IMR-90 (cell line): ENCODE data around the gene KIF25. TPM values are rescaled to one million over a fixed set of nuclear protein-coding genes. Genes with fewer than 3 reads are reported as not detected.
"Not testable (repeated sequence)": the region's sequence is repeated elsewhere in the genome, so short reads cannot be mapped to it uniquely, and the experiment has no call there.

Experiments used
- ATAC-seq: fragments of 200-7000 bp; cut with Tn5 transposase; 2 replicates; pipeline ENCODE4 v1.9.1; 2020; ENCODE audit warnings: low read depth, mild to moderate bottlenecking, moderate library complexity
- BruUV-seq: library from RNA; stranded (reverse); fragments of 400-500 nt; replicated peaks from 2 replicates; lab custom pipeline; 2021; lab: Mats Ljungman, UMichigan
- CTCF ChIA-PET: fragments of 300-600 bp; formaldehyde crosslinking; extraction: SDS; loops from one replicate; lab custom pipeline; 2021; ENCODE audit warnings: antibody characterized with exemption; lab: Yijun Ruan, JAX
- POLR2A ChIA-PET: fragments of 300-600 bp; sonication (Branson Sonifier 250); formaldehyde crosslinking; loops from one replicate; lab custom pipeline; 2022; ENCODE audit warnings: antibody characterized with exemption; ENCODE audit not compliant: unreplicated experiment; lab: Charles Lee
- DNase-seq: peaks from one replicate; pipeline ENCODE4 v3.0.0; 2013
- H2AFZ ChIP-seq: replicated peaks from 2 replicates; pipeline ENCODE3; 2013; ENCODE audit warnings: low read length, mild to moderate bottlenecking; ENCODE audit not compliant: poor library complexity
- H2AK5ac ChIP-seq: 2 replicates; pipeline ENCODE4 v1.6.1; 2013; ENCODE audit warnings: low read depth, low read length, inconsistent platforms
- H2AK9ac ChIP-seq: replicated peaks from 2 replicates; pipeline ENCODE3; 2013; ENCODE audit warnings: mild to moderate bottlenecking, low read depth, low read length, moderate library complexity; ENCODE audit not compliant: poor library complexity
- H2BK120ac ChIP-seq: 2 replicates; pipeline ENCODE4 v1.6.1; 2013; ENCODE audit warnings: low read depth, low read length, inconsistent platforms
- H2BK15ac ChIP-seq: 3 replicates; pipeline ENCODE4 v1.6.1; 2013; ENCODE audit warnings: low read depth, low read length, inconsistent platforms
- H2BK20ac ChIP-seq: 2 replicates; pipeline ENCODE4 v1.6.1; 2013; ENCODE audit warnings: low read depth, mild to moderate bottlenecking, inconsistent platforms, low read length, moderate library complexity
- H2BK5ac ChIP-seq: 2 replicates; pipeline ENCODE4 v1.6.1; 2013; ENCODE audit warnings: mild to moderate bottlenecking, low read depth, low read length, inconsistent platforms; ENCODE audit not compliant: poor library complexity, severe bottlenecking
- H3K14ac ChIP-seq: replicated peaks from 2 replicates; pipeline ENCODE4 v1.6.1; 2013; ENCODE audit warnings: low read depth, low read length, inconsistent platforms
- H3K18ac ChIP-seq: 2 replicates; pipeline ENCODE4 v1.6.1; 2013; ENCODE audit warnings: low read depth, low read length, control low read depth
- H3K23ac ChIP-seq: 2 replicates; pipeline ENCODE4 v1.6.1; 2013; ENCODE audit warnings: low read depth, low read length, inconsistent platforms
- H3K27ac ChIP-seq: 2 replicates; pipeline ENCODE4 v1.5.1; 2013; ENCODE audit warnings: mild to moderate bottlenecking, control low read depth, low read length; ENCODE audit not compliant: insufficient read depth
- H3K27me3 ChIP-seq: 2 replicates; pipeline ENCODE4 v1.6.1; 2013; ENCODE audit warnings: low read length; ENCODE audit not compliant: control insufficient read depth, insufficient read depth
- H3K36me3 ChIP-seq: 2 replicates; pipeline ENCODE4 v1.6.1; 2013; ENCODE audit warnings: low read length, mixed read lengths; ENCODE audit not compliant: control insufficient read depth, insufficient read depth
- H3K4ac ChIP-seq: 2 replicates; pipeline ENCODE4 v1.6.1; 2013; ENCODE audit warnings: low read depth, low read length, inconsistent platforms
- H3K4me1 ChIP-seq: 2 replicates; pipeline ENCODE4 v1.6.1; 2013; ENCODE audit warnings: low read length, mixed read lengths; ENCODE audit not compliant: control insufficient read depth, insufficient read depth
- H3K4me2 ChIP-seq: 2 replicates; pipeline ENCODE4 v1.6.1; 2013; ENCODE audit warnings: low read depth, mild to moderate bottlenecking, control low read depth, low read length, moderate library complexity
- H3K4me3 ChIP-seq: 2 replicates; pipeline ENCODE4 v1.5.1; 2013; ENCODE audit warnings: low read depth, mild to moderate bottlenecking, control low read depth, low read length, moderate library complexity; ENCODE audit not compliant: insufficient read depth
- H3K56ac ChIP-seq: 2 replicates; pipeline ENCODE4 v1.6.1; 2013; ENCODE audit warnings: low read length, inconsistent platforms; ENCODE audit not compliant: insufficient read depth; ENCODE audit errors: extremely low read depth
- H3K79me1 ChIP-seq, 2 experiments: 2 replicates each; pipeline ENCODE4 v1.6.1; 2013; ENCODE audit warnings: low read length in 2 of 2, inconsistent platforms in 1 of 2, low read depth in 1 of 2
- H3K9ac ChIP-seq: 2 replicates; pipeline ENCODE4 v1.6.1; 2013; ENCODE audit warnings: low read depth, low read length, control low read depth
- H3K9me1 ChIP-seq: 2 replicates; pipeline ENCODE4 v1.6.1; 2013; ENCODE audit warnings: low read length, inconsistent platforms; ENCODE audit not compliant: insufficient read depth
- H3K9me3 ChIP-seq: 2 replicates; pipeline ENCODE4 v1.6.1; 2013; ENCODE audit warnings: low read length; ENCODE audit not compliant: control insufficient read depth, insufficient read depth
- H4K20me1 ChIP-seq: 2 replicates; pipeline ENCODE4 v1.6.1; 2013; ENCODE audit warnings: low read length, inconsistent platforms; ENCODE audit not compliant: insufficient read depth
- H4K5ac ChIP-seq: 2 replicates; pipeline ENCODE4 v1.6.1; 2013; ENCODE audit warnings: mild to moderate bottlenecking, low read depth, low read length, control low read depth
- H4K8ac ChIP-seq, 2 experiments: 2 replicates each; pipeline ENCODE4 v1.6.1; 2013; ENCODE audit warnings: low read depth in 2 of 2, low read length in 2 of 2, control low read depth in 1 of 2, inconsistent platforms in 1 of 2
- H4K91ac ChIP-seq: 2 replicates; pipeline ENCODE4 v1.6.1; 2013; ENCODE audit warnings: low read depth, low read length, inconsistent platforms; ENCODE audit not compliant: insufficient read depth
- CEBPB ChIP-seq: IDR thresholded peaks from 2 replicates; pipeline ENCODE4 v1.6.1; 2012; ENCODE audit warnings: low read depth, low read length, improper control_type of control experiment
- CTCF ChIP-seq: conservative IDR thresholded peaks from 2 replicates; pipeline ENCODE4 v1.5.1; 2012; ENCODE audit warnings: mild to moderate bottlenecking, low read depth, low read length, improper control_type of control experiment
- ELK1 ChIP-seq: fragments of 150-350 bp; IDR thresholded peaks from 2 replicates; pipeline ENCODE4 v1.6.1; 2016; ENCODE audit warnings: low read depth, mild to moderate bottlenecking, low read length, moderate library complexity, borderline replicate concordance
- RAD21 ChIP-seq: IDR thresholded peaks from 2 replicates; pipeline ENCODE4 v1.6.1; 2012; ENCODE audit warnings: low read length, improper control_type of control experiment
- RCOR1 ChIP-seq: IDR thresholded peaks from 2 replicates; pipeline ENCODE4 v1.6.1; 2012; ENCODE audit warnings: mild to moderate bottlenecking, low read length, improper control_type of control experiment; ENCODE audit not compliant: insufficient replicate concordance
- WGBS, 2 experiments: methylation state at CpG; one replicate each; pipeline versions ENCODE4 v1.1.5 to v1.1.7; 2013; ENCODE audit warnings: missing lambda C conversion rate in 2 of 2; ENCODE audit not compliant: insufficient read length in 1 of 2; ENCODE audit errors: extremely low coverage in 2 of 2; 5-methylcytosine and 5-hydroxymethylcytosine counted together
- dilution Hi-C: fragments of 300-500 bp; cut with HindIII; formaldehyde crosslinking; loops from one replicate; pipeline ENCODE4 v1.14.3; 2018; ENCODE audit warnings: low sequenced_read_pairs; ENCODE audit not compliant: unreplicated experiment
- in situ Hi-C: fragments of 300-500 bp; cut with MboI; formaldehyde crosslinking; loops from 3 replicates; pipeline ENCODE4 v1.14.3; 2019; ENCODE audit warnings: low sequenced_read_pairs, inconsistent platforms, mixed read lengths
- intact Hi-C: fragments of 100-400 bp; cut with micrococcal nuclease; formaldehyde crosslinking; loops from 2 replicates; pipeline ENCODE4 v1.10.0; 2022
- polyA plus RNA-seq, 3 experiments: library from polyadenylated mRNA; depleted of rRNA; stranded (reverse); fragments of >200 nt; gene quantifications; 2 replicates each; pipeline ENCODE4 v1.2.3, GENCODE V29; 2012; ENCODE audit warnings: low replicate concordance in 1 of 3
- total RNA-seq: library from RNA; depleted of rRNA; stranded (reverse); fragments of >200 nt; gene quantifications from 2 replicates; pipeline ENCODE4 v1.2.3, GENCODE V29; 2012

KIF25 gene
- total and polyA plus RNA-seq, 2 of the 4 experiments (the other 2 are of a cell fraction), result not detected

DNA sequence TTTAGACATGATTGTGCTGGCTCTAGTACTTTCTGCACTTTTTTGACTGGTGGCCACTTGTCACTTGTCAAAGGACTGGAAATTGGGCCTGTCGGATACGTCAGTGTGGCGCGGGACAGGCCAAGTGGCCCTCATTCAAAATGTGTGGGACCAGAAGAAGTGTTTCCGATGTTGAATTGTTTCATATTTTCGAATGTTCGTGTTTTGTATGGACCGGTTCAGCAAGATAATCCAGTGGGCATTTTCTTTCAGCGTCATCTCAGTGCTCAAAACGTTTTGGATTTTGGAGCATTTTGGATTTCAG lies 3.5 kb downstream of the KIF25 start:
- POLR2A ChIA-PET, result no interaction called here
- BruUV-seq, result no TSS peak
- Histone ChIP-seq H3K4me3 (no peak overlapping the region), H3K9ac (no peak overlapping the region), H3K23ac (no peak overlapping the region), H3K18ac (no peak overlapping the region), H4K8ac (no peak overlapping the region), H3K36me3 (no peaks in the 10 kb centered on the region), H2BK120ac (no peak overlapping the region), H2BK5ac (no peak overlapping the region), H3K27me3 (peaks cover 23% of the 10 kb centered on the region), H2AFZ (no peak overlapping the region), H3K4me1 (no peaks in the 10 kb centered on the region; the same call in 1 of the 2 replicates), H2BK20ac (no peak overlapping the region), H4K5ac (no peak overlapping the region), H3K9me3 (no peaks in the 10 kb centered on the region), H3K4me2 (no peak overlapping the region), H3K79me1 (no peaks in the 10 kb centered on the region), H2AK9ac (no peak overlapping the region), H3K27ac (no peak overlapping the region), H4K91ac (no peak overlapping the region), H3K56ac (no peak overlapping the region), H3K4ac (no peak overlapping the region), H2AK5ac (no peak overlapping the region), H3K9me1 (peaks cover 3% of the 10 kb centered on the region; the same call in 1 of the 2 replicates), H4K20me1 (no peaks in the 10 kb centered on the region), H2BK15ac (no peak overlapping the region), H3K14ac (no peak overlapping the region)
- TF ChIP-seq RAD21 (no peak), CEBPB (no peak), RCOR1 (no peak), ELK1 (no peak), CTCF (no peak)
- CTCF ChIA-PET, result no interaction called here
- no peak for DNase-seq
- intact Hi-C loops (no loop called here), dilution Hi-C loops (no loop called here), in situ Hi-C loops (no loop called here)
- ATAC-seq, result no peak
- WGBS, 2 experiments, result 96% methylated on average over 4 of the region's 10 CpGs; no CpG with 5 or more reads in 1 of the 2 experiments

DNA sequence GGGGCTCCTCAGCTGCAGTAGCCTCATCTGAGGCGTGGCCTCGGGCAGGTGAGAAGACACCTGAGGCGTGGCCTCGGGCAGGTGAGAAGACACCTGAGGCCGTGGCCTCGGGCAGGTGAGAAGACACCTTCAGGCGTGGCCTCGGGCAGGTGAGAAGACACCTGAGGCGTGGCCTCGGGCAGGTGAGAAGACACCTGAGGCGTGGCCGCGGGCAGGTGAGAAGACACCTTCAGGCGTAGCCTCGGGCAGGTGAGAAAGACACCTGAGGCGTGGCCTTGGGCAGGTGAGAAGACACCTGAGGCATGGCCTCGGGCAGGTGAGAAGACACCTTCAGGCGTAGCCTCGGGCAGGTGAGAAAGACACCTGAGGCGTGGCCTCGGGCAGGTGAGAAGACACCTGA lies 4.0 kb downstream of the KIF25 start:
- peaks cover 23% of the 10 kb centered on the region for H3K27me3 ChIP-seq
- H3K36me3 ChIP-seq, H4K20me1 ChIP-seq, BruUV-seq, CTCF ChIA-PET, H2AFZ ChIP-seq, H3K9ac ChIP-seq, ATAC-seq, H3K27ac ChIP-seq, H2BK15ac ChIP-seq, H3K9me1 ChIP-seq, H2AK9ac ChIP-seq, H3K23ac ChIP-seq, POLR2A ChIA-PET, DNase-seq, H3K4me1 ChIP-seq, H4K5ac ChIP-seq, H3K4ac ChIP-seq, H3K56ac ChIP-seq, in situ Hi-C loops, H4K8ac ChIP-seq, H3K18ac ChIP-seq, H4K91ac ChIP-seq, intact Hi-C loops, H2BK120ac ChIP-seq, H2BK20ac ChIP-seq, H2BK5ac ChIP-seq, H3K4me3 ChIP-seq, H3K4me2 ChIP-seq, H3K79me1 ChIP-seq, H2AK5ac ChIP-seq, H3K14ac ChIP-seq, H3K9me3 ChIP-seq, dilution Hi-C loops: not testable (repeated sequence)
- WGBS, 2 experiments, result 95% methylated on average over 4 of the region's 21 CpGs; no CpG with 5 or more reads in 1 of the 2 experiments
